Measurements from ENCODE around the gene LRRC57. TPM values are rescaled to one million over a fixed set of nuclear protein-coding genes. Genes with fewer than 3 reads are reported as not detected.

Gene LRRC57
- total and polyA plus RNA-seq, 2 of the 13 experiments (the other 11 are each of a cell fraction or from before 2014, with no cell fraction given): 5.8 to 14.8 TPM

- TF ChIP-seq ZNF318 (CRISPR knock-in tag; IDR thresholded peaks at IDR 0.05): no peak
- no peak for TF ChIP-seq ZNF775 (CRISPR knock-in tag; IDR thresholded peaks at IDR 0.05; ENCODE audit: borderline replicate concordance)
- TF ChIP-seq EEA1 (CRISPR knock-in tag; IDR thresholded peaks at IDR 0.05; ENCODE audit: borderline replicate concordance): no peak
- peak; percentile 68; the same call in 1 of the 2 replicates for TF ChIP-seq GABPB1 (CRISPR knock-in tag; IDR thresholded peaks at IDR 0.05)
- TF ChIP-seq ZNF878 (CRISPR knock-in tag; IDR thresholded peaks at IDR 0.05): no peak
- no peak for TF ChIP-seq GMEB2 (CRISPR knock-in tag; IDR thresholded peaks at IDR 0.05; ENCODE audit: low read depth)
- TF ChIP-seq NCOA2 (CRISPR knock-in tag; IDR thresholded peaks at IDR 0.05): no peak
- TF ChIP-seq SPEN (CRISPR knock-in tag; IDR thresholded peaks at IDR 0.05; ENCODE audit: low read depth): peak; percentile 41; the same call in 1 of the 2 replicates
- no peak for TF ChIP-seq ATF7-NPFF (CRISPR knock-in tag; IDR thresholded peaks at IDR 0.05; ENCODE audit: low read depth)
- TF ChIP-seq TERF1 (CRISPR knock-in tag; IDR thresholded peaks at IDR 0.05): no peak
- TF ChIP-seq TSC22D2 (CRISPR knock-in tag; IDR thresholded peaks at IDR 0.05; ENCODE audit: borderline replicate concordance): no peak
- TF ChIP-seq TBL1XR1 (IDR thresholded peaks at IDR 0.05; ENCODE audit: borderline replicate concordance, low read length, partially characterized antibody): no peak
- TF ChIP-seq ATF5 (CRISPR knock-in tag; IDR thresholded peaks at IDR 0.05; ENCODE audit: low read depth): no peak
- no peak for TF ChIP-seq U2AF2 (IDR thresholded peaks at IDR 0.05; ENCODE audit: low read depth, low read length)
Observed at GRCh38 chr15:42581272-42581730, 32.7 kb upstream of the LRRC57 start (continued).

All from HepG2 (cell line).